CD4-positive, alpha-beta T cell (primary cell): ENCODE measurements around the gene RAB44. TPM values are rescaled to one million over a fixed set of nuclear protein-coding genes. Genes with fewer than 3 reads are reported as not detected.

Source experiments
- ATAC-seq: fragments of 200-7000 bp; cut with Tn5 transposase; one replicate; pipeline ENCODE4 v1.10.0; 2022; ENCODE audit warnings: mild to moderate bottlenecking; ENCODE audit not compliant: poor library complexity
- CTCF ChIA-PET: fragments of 350-600 bp; sonication (Branson Sonifier 250); formaldehyde crosslinking; loops from one replicate; lab custom pipeline; 2021; ENCODE audit warnings: antibody characterized with exemption, inconsistent platforms; lab: Charles Lee
- POLR2A ChIA-PET: fragments of 350-600 bp; sonication (Branson Sonifier 250); formaldehyde crosslinking; loops from one replicate; lab custom pipeline; 2021; ENCODE audit warnings: antibody characterized with exemption, inconsistent platforms; lab: Charles Lee
- DNase-seq, 14 experiments: peaks; one replicate each; pipeline ENCODE4 v3.0.0-alpha.2; 2013 to 2020; ENCODE audit warnings: mixed read lengths in 2 of 14
- H3K27ac ChIP-seq, 2 donors: one replicate each; pipeline versions ENCODE4 v1.5.1 to v1.7.0; 2013; ENCODE audit warnings: low read length in 2 of 2, low read depth in 1 of 2, mild to moderate bottlenecking in 1 of 2
- H3K27me3 ChIP-seq, 2 experiments: 1 replicate in 1 of 2; 2 replicates in 1 of 2; pipeline versions ENCODE4 v1.6.1 to v1.7.0; 2013; ENCODE audit warnings: low read length in 2 of 2, control low read depth in 1 of 2, mild to moderate bottlenecking in 1 of 2, moderate library complexity in 1 of 2; ENCODE audit not compliant: insufficient read depth in 2 of 2, control insufficient read depth in 1 of 2
- H3K36me3 ChIP-seq: one replicate; pipeline ENCODE4 v1.6.1; 2013; ENCODE audit warnings: low read length, control low read depth; ENCODE audit not compliant: insufficient read depth
- H3K4me1 ChIP-seq: one replicate; pipeline ENCODE4 v1.6.1; 2013; ENCODE audit warnings: low read length, control low read depth; ENCODE audit not compliant: insufficient read depth
- H3K4me3 ChIP-seq: one replicate; pipeline ENCODE4 v1.5.1; 2013; ENCODE audit warnings: mild to moderate bottlenecking, low read length, moderate library complexity
- H3K9me3 ChIP-seq, 2 experiments: 1 replicate in 1 of 2; 2 replicates in 1 of 2; pipeline versions ENCODE4 v1.6.1 to v1.7.0; 2013; ENCODE audit warnings: low read length in 2 of 2, mild to moderate bottlenecking in 2 of 2, control low read depth in 1 of 2, moderate library complexity in 1 of 2; ENCODE audit not compliant: control insufficient read depth in 1 of 2, insufficient read depth in 1 of 2
- H3K27ac Mint-ChIP-seq: one replicate; pipeline ENCODE4 v1.8.0; 2020; ENCODE audit warnings: mixed read lengths
- H3K27me3 Mint-ChIP-seq: one replicate; pipeline ENCODE4 v1.8.0; 2021; ENCODE audit warnings: mixed read lengths
- H3K36me3 Mint-ChIP-seq: one replicate; pipeline ENCODE4 v1.8.0; 2021; ENCODE audit warnings: low read depth, mixed read lengths
- H3K4me1 Mint-ChIP-seq: one replicate; pipeline ENCODE4 v1.8.0; 2021; ENCODE audit warnings: low read depth, mixed read lengths
- H3K4me3 Mint-ChIP-seq: one replicate; pipeline ENCODE4 v1.8.0; 2020; ENCODE audit warnings: mild to moderate bottlenecking, mixed read lengths
- H3K9me3 Mint-ChIP-seq: one replicate; pipeline ENCODE4 v1.8.0; 2020; ENCODE audit warnings: mixed read lengths
- CTCF ChIP-seq: fragments of 200-600 bp; IDR thresholded peaks from one replicate; pipeline ENCODE4 v1.8.0; 2022; ENCODE audit warnings: antibody characterized with exemption, mild to moderate bottlenecking
- intact Hi-C, 2 experiments: fragments of 100-400 bp; cut with DNase I in 1 of 2; cut with micrococcal nuclease in 1 of 2; formaldehyde crosslinking; loops; one replicate each; pipeline versions ENCODE4 v1.15.1 to v1.9.0; 2023 to 2025; cut with DNase I, micrococcal nuclease
- total RNA-seq, 174 experiments: library from RNA in 2 of 174; stranded (reverse) in 2 of 174; gene quantifications; one replicate each; pipeline ENCODE4 v1.2.3 and lab custom pipeline; 2021 to 2026

RAB44 gene
- total RNA-seq, 2 experiments from 2014 or later, result 0.22 TPM

GRCh38 chr6:36735110-36736071, 37.8 kb downstream of the RAB44 start:
- no peak overlapping the region for H3K27ac ChIP-seq
- peaks cover 17% of the 10 kb centered on the region for H3K4me1 ChIP-seq
- ATAC-seq, result peak; percentile 93
- H3K27ac Mint-ChIP-seq, result no peak overlapping the region
- H3K4me1 Mint-ChIP-seq, result peaks cover 6% of the 10 kb centered on the region
- POLR2A ChIA-PET, result no interaction called here
- H3K4me3 Mint-ChIP-seq, result peak overlapping the region; percentile 38
- H3K4me3 ChIP-seq, result peak overlapping the region; percentile 16
- intact Hi-C loops, result no loop called here
- H3K36me3 Mint-ChIP-seq, result no peaks in the 10 kb centered on the region
- TF ChIP-seq CTCF, result no peak
- H3K27me3 Mint-ChIP-seq, result no peaks in the 10 kb centered on the region
- H3K9me3 Mint-ChIP-seq, result no peaks in the 10 kb centered on the region
- DNase-seq, result peak in 6 of 14 experiments; percentile 9 to 73 (median 42)
- no peaks in the 10 kb centered on the region for H3K27me3 ChIP-seq
- CTCF ChIA-PET, result no interaction called here
- no peaks in the 10 kb centered on the region for H3K9me3 ChIP-seq
- H3K36me3 ChIP-seq, result no peaks in the 10 kb centered on the region

- no peak for TF ChIP-seq CTCF
- CTCF ChIA-PET, result no interaction called here
- no peak overlapping the region for H3K27ac ChIP-seq
- no peaks in the 10 kb centered on the region for H3K27me3 ChIP-seq
- DNase-seq (no peak), ATAC-seq (no peak)
- no peaks in the 10 kb centered on the region for H3K9me3 ChIP-seq
- H3K27me3 Mint-ChIP-seq, result no peaks in the 10 kb centered on the region
- H3K4me1 ChIP-seq, result peaks cover 17% of the 10 kb centered on the region
- no peak overlapping the region for H3K4me3 Mint-ChIP-seq
- no peaks in the 10 kb centered on the region for H3K36me3 Mint-ChIP-seq
- peaks cover 6% of the 10 kb centered on the region for H3K4me1 Mint-ChIP-seq
- H3K9me3 Mint-ChIP-seq, result no peaks in the 10 kb centered on the region
- H3K27ac Mint-ChIP-seq, result no peak overlapping the region
- H3K36me3 ChIP-seq, result no peaks in the 10 kb centered on the region
- no peak overlapping the region for H3K4me3 ChIP-seq
- POLR2A ChIA-PET, result no interaction called here
- intact Hi-C loops, result no loop called here
Observed at GRCh38 chr6:36737043-36737785, 39.6 kb downstream of the RAB44 start.

GRCh38 chr6:36738108-36738507, 40.5 kb downstream of the RAB44 start:
- Mint-ChIP-seq H3K27me3 (no peaks in the 10 kb centered on the region), H3K4me1 (peaks cover 6% of the 10 kb centered on the region), H3K27ac (no peak overlapping the region), H3K9me3 (no peaks in the 10 kb centered on the region), H3K36me3 (no peaks in the 10 kb centered on the region), H3K4me3 (no peak overlapping the region)
- Histone ChIP-seq H3K4me1 (peaks cover 18% of the 10 kb centered on the region), H3K4me3 (no peak overlapping the region), H3K27me3 (no peaks in the 10 kb centered on the region), H3K36me3 (no peaks in the 10 kb centered on the region), H3K27ac (no peak overlapping the region), H3K9me3 (no peaks in the 10 kb centered on the region)
- intact Hi-C loops, result no loop called here
- no peak for TF ChIP-seq CTCF
- POLR2A ChIA-PET, result no interaction called here
- CTCF ChIA-PET, result no interaction called here
- no peak for ATAC-seq
- DNase-seq, result no peak
